Measurements from ENCODE around the gene EML2. TPM values are rescaled to one million over a fixed set of nuclear protein-coding genes. Genes with fewer than 3 reads are reported as not detected.

EML2 gene
- total RNA-seq, 4 donors from 2014 or later: 18.0 to 22.4 (median 19.9) TPM

DNA sequence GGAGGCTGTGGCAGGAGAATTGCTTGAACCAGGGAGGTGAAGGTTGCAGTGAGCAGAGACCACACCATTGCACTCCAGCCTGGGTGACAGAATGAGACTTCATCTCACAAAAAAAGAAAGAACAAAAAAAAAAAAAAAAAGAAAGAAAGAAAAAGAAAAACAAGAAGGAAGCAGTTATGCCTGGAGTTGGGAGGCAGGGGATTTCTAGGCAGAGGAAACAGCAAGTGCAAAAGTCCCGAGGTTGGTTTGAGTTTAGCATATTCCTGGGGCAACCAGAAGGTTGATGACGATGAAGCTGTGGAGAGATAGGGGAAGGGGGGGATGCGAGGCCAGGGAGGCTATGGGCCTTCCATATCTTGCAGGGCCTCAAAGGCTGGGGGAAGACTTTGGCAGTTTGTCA is 11.5 kb upstream of the EML2 start:
- no peak for DNase-seq (ENCODE audit: low spot score)
- TF ChIP-seq, protein P1, sequence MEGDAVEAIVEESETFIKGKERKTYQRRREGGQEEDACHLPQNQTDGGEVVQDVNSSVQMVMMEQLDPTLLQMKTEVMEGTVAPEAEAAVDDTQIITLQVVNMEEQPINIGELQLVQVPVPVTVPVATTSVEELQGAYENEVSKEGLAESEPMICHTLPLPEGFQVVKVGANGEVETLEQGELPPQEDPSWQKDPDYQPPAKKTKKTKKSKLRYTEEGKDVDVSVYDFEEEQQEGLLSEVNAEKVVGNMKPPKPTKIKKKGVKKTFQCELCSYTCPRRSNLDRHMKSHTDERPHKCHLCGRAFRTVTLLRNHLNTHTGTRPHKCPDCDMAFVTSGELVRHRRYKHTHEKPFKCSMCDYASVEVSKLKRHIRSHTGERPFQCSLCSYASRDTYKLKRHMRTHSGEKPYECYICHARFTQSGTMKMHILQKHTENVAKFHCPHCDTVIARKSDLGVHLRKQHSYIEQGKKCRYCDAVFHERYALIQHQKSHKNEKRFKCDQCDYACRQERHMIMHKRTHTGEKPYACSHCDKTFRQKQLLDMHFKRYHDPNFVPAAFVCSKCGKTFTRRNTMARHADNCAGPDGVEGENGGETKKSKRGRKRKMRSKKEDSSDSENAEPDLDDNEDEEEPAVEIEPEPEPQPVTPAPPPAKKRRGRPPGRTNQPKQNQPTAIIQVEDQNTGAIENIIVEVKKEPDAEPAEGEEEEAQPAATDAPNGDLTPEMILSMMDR (IDR thresholded peaks at IDR 0.05): no peak
- ATAC-seq (ENCODE audit: low FRiP score): no peak

DNA sequence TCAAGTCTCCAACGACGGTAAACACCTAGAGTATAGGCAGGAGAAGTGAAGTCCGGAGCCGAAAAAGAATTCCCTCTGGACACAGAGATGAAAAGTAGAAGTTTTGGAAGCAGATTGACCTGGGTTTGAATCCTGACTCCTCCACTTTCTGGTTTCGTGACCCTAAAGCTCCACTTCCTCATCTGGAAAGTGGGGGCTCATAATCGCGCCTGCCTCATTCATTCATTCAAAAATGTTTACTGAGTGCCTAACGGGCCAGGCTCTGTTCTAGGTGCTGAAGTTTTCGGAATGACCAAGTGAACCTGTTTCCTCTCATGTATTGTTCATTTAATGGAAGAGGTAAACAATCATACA is 7.1 kb upstream of the EML2 start:
- DNase-seq (ENCODE audit: low spot score) (no peak), ATAC-seq (ENCODE audit: low FRiP score) (no peak)
- TF ChIP-seq, protein P1 (IDR thresholded peaks at IDR 0.05): no peak

DNA sequence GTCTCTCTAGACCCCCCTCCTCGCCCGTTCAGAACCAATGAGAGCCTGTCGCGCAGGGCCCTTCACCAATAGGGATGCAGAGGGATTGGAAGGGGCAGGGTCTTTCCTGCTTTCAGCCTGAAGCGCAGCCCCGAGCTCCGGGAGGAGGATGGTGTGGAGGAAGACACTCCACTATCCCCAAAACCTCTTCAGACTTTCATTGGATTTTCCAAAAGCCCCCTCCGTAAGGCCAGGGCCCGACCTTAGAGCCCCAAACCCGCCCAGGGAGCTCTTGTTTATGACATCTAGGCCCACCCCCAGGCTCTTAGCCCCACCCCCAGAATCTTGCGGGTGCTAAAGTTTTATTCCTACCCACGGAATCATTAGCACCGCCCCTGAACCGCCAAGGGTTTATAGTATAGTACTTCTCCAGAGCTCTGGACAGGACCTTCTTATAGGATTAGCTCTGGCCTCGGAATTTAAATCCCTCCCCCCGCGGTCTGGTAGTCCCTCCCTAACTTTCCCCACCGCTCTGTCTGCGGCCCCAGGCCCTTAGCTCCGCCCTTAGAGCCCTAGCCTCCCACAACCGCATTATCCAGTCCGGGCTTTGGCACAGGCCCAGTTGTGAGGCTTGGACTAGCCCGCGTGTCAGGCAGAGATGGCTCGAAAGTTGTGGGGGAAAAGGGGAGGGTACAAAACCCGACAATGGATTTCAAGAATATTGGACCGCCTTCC is 6.6 kb upstream of the EML2 start:
- DNase-seq (ENCODE audit: low spot score) (peak; percentile 80), ATAC-seq (ENCODE audit: low FRiP score) (peak; percentile 81)
- TF ChIP-seq, protein P1 (IDR thresholded peaks at IDR 0.05): no peak

DNA sequence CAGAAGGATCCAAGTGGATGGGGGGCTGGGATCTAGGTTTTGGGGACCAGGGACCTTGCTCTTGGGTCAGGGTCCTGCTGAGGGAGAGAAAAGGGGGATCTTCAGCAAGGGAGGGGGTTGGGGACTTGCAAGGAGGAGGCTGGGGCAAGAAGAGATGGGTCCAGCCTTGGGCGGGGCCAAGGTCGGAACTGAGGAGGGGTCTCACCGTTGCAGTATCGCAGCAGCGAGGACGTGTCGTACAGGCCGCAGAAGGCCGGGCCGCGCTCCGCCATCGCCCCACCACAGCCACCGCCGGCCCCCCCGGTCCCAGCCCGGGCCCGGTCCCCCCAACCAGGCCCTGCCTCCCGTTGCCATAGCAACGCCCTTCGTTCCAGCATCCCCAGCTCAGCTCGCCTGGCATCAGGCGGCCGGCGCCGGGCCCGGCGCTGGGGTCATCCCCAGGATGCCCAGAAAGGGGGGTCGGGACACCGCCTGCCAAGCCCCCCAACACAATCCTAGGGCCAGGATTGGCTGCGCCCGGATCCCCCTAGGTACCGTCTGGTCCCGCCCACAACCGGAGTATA is 6.0 kb upstream of the EML2 start:
- ATAC-seq (ENCODE audit: low FRiP score) (no peak), DNase-seq (ENCODE audit: low spot score) (no peak)
- TF ChIP-seq, protein P1 (IDR thresholded peaks at IDR 0.05): no peak

DNA sequence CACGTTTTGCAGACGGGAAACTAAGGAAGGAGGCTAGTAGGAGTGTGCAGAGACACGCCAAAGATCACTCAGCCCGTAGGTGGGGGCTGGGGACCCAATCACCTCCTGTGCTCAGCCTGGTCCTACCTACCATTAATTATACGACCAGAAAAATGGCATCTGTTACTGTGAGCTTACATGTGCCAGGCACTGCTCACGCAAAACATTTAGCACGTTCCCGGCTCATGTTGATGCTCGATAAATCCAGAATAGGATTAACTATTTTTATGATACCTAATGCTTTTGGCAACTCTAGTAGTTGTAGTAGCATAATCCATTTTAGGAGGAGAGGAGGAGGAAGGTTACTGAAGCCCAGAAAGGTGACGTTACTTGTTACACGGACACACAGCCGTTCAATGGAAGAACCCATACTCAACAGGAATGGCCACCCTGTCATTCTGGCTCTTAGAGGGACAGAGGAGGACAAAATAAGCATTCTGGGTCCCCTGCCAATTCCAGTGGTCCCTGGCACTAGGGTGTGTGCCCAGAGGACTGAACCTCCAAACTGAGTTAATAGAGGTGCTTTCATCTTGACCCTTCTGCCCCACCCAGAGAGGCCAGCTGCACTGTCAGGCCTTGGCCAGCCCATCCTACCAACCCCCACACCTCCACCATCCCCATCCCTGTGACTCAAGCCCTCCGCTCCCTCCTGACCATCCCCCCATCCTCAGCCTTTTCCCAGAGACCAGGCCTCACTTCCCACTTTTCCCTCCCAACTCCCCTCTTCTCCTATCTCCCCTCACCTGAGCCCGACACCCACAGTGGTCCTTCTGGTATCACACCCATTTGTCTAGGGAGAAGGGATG is 5.0 kb upstream of the EML2 start:
- TF ChIP-seq, protein P1 (IDR thresholded peaks at IDR 0.05): no peak

DNA sequence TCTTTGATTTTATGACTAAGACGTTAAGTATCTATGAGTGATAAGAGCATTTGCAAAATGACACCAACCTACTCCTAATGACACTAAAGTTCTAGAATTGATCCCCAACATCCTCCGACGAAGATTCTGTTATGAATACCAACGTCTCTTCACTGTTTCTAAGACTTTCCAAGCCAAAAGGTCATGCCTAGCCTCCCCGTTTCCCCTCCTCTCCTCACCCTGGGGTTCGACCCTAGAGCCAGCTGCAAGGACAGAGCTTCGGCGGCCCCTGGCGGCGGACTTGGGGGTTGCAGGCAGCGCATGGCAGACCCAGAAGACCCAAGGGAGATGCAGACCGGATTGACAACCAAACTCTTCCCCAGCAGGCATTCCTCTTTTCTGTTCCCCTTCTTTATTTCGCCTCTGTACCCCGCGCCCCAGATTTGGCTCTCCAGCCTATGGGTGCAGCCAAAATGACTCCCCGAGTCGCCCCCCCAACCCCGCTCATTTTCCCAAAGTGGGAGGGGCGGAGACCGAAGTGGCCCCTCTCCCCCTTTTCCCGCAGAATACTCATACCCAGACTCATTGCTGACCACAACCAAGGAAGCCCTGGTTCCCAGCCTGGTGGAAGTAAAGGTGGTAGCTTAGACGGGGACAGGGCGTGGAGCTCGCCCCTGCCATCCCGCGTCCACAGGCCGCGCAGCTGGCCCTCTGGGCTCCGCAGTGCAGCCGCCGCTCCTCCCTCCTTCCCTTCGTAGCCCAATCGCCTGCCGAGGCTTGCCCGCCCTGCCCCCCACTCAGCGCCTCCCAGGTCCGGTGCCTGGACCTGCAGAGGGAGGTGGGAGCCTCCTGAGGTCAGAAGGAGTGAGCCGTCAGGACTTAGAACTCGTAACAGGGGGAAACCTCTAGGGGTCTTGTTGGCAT is 4.1 kb upstream of the EML2 start:
- TF ChIP-seq, protein P1 (IDR thresholded peaks at IDR 0.05): peak in 2 of 3 donors; percentile 86 to 98
- DNase-seq (ENCODE audit: low spot score): peak; percentile 82
- ATAC-seq (ENCODE audit: low FRiP score): peak; percentile 19

More for the DNA sequence above, 5.0 kb upstream of the EML2 start:
- DNase-seq (ENCODE audit: low spot score): no peak
- no peak for ATAC-seq (ENCODE audit: low FRiP score)
